ENCODE measurements around the gene JPH2. TPM values are rescaled to one million over a fixed set of nuclear protein-coding genes. Genes with fewer than 3 reads are reported as not detected.

JPH2 gene
- total RNA-seq, 2 donors from 2014 or later = 169 to 179 TPM

- peak overlapping the region; percentile 96 to 98 for H3K27ac ChIP-seq
- no peaks in the 10 kb centered on the region for H3K36me3 ChIP-seq
- H3K27me3 ChIP-seq (replicated peaks; ENCODE audit: insufficient read depth) = no peaks in the 10 kb centered on the region
- peak overlapping the region; percentile 91 for H3K4me3 ChIP-seq
- no peaks in the 10 kb centered on the region for H3K9me3 ChIP-seq
- DNase-seq (ENCODE audit: low spot score) (no peak), ATAC-seq (ENCODE audit: insufficient number of reproducible peaks, low FRiP score, low read depth) (no peak)
- TF ChIP-seq CTCF (IDR thresholded peaks at IDR 0.05) = no peak
- H3K4me1 ChIP-seq (ENCODE audit: control insufficient read depth in 1 of 2, low read depth in 2 of 2) = peaks cover 7 to 49% of the 10 kb centered on the region in 2 donors
Measured at GRCh38 chr20:44182135-44182765, 4.7 kb downstream of the JPH2 start.

GRCh38 chr20:44181611-44182010, 5.4 kb downstream of the JPH2 start:
- ATAC-seq (ENCODE audit: insufficient number of reproducible peaks, low FRiP score, low read depth) = no peak
- no peaks in the 10 kb centered on the region for H3K36me3 ChIP-seq
- TF ChIP-seq CTCF (IDR thresholded peaks at IDR 0.05) = no peak
- peak overlapping the region; percentile 91 for H3K4me3 ChIP-seq
- peaks cover 10 to 56% of the 10 kb centered on the region in 2 donors for H3K4me1 ChIP-seq (ENCODE audit: control insufficient read depth in 1 of 2, low read depth in 2 of 2)
- no peaks in the 10 kb centered on the region for H3K27me3 ChIP-seq (replicated peaks; ENCODE audit: insufficient read depth)
- H3K27ac ChIP-seq = peak overlapping the region; percentile 96 to 98
- DNase-seq (ENCODE audit: low spot score) = no peak
- no peaks in the 10 kb centered on the region for H3K9me3 ChIP-seq

- H3K4me3 ChIP-seq = peak overlapping the region; percentile 91
- H3K4me1 ChIP-seq (ENCODE audit: control insufficient read depth in 1 of 2, low read depth in 2 of 2) = peaks cover 12 to 64% of the 10 kb centered on the region in 2 donors
- no peak for TF ChIP-seq CTCF (IDR thresholded peaks at IDR 0.05)
- no peaks in the 10 kb centered on the region for H3K36me3 ChIP-seq
- H3K9me3 ChIP-seq = no peaks in the 10 kb centered on the region
- H3K27me3 ChIP-seq (replicated peaks; ENCODE audit: insufficient read depth) = no peaks in the 10 kb centered on the region
- peak overlapping the region; percentile 96 to 98 for H3K27ac ChIP-seq
- ATAC-seq (ENCODE audit: insufficient number of reproducible peaks, low FRiP score, low read depth) (peak; percentile 75), DNase-seq (ENCODE audit: low spot score) (peak; percentile 43)
Measured at GRCh38 chr20:44180814-44181213, 6.2 kb downstream of the JPH2 start.

GRCh38 chr20:44176833-44177534, 10.0 kb downstream of the JPH2 start:
- Histone ChIP-seq H3K4me3 (peak overlapping the region; percentile 32), H3K9me3 (no peaks in the 10 kb centered on the region), H3K27me3 (replicated peaks; ENCODE audit: insufficient read depth) (no peaks in the 10 kb centered on the region), H3K36me3 (peaks cover 6% of the 10 kb centered on the region), H3K27ac (peak overlapping the region; percentile 96 to 98), H3K4me1 (ENCODE audit: control insufficient read depth in 1 of 2, low read depth in 2 of 2) (peaks cover 21 to 87% of the 10 kb centered on the region in 2 donors)
- no peak for ATAC-seq (ENCODE audit: insufficient number of reproducible peaks, low FRiP score, low read depth)
- no peak for TF ChIP-seq CTCF (IDR thresholded peaks at IDR 0.05)
- DNase-seq (ENCODE audit: low spot score) = no peak

- Histone ChIP-seq H3K4me1 (ENCODE audit: control insufficient read depth in 1 of 2, low read depth in 2 of 2) (peaks cover 23 to 90% of the 10 kb centered on the region in 2 donors), H3K36me3 (peaks cover 6% of the 10 kb centered on the region), H3K27me3 (replicated peaks; ENCODE audit: insufficient read depth) (no peaks in the 10 kb centered on the region), H3K27ac (peak overlapping the region; percentile 96 to 98), H3K4me3 (peak overlapping the region; percentile 32), H3K9me3 (no peaks in the 10 kb centered on the region)
- DNase-seq (ENCODE audit: low spot score) (no peak), ATAC-seq (ENCODE audit: insufficient number of reproducible peaks, low FRiP score, low read depth) (no peak)
- TF ChIP-seq CTCF (IDR thresholded peaks at IDR 0.05) = no peak
Measured at GRCh38 chr20:44174996-44175765, 11.8 kb downstream of the JPH2 start.

All from thoracic aorta (tissue), 2 donors.